Activated effector memory CD4-positive, alpha-beta T cell treated with anti-CD3 and anti-CD28 coated beads, Interleukin-2, amount 50 U/mL, for 16 hours (primary cell): ENCODE results near the gene ASPN.

ENCODE experiments used
- DNase-seq: peaks from one replicate; pipeline ENCODE4 v3.0.0-alpha.2; 2020

Gene ASPN

GRCh38 chr9:92503156-92503555, 20.9 kb upstream of the ASPN start:
- no peak for DNase-seq

GRCh38 chr9:92501671-92502393, 19.5 kb upstream of the ASPN start:
- DNase-seq: no peak

GRCh38 chr9:92500725-92501124, 18.4 kb upstream of the ASPN start:
- no peak for DNase-seq

- DNase-seq: no peak
Observed at GRCh38 chr9:92499701-92500100, 17.4 kb upstream of the ASPN start.

- DNase-seq: no peak
Observed at GRCh38 chr9:92496396-92497176, 14.3 kb upstream of the ASPN start.

- no peak for DNase-seq
Observed at GRCh38 chr9:92494856-92495255, 12.6 kb upstream of the ASPN start.

GRCh38 chr9:92493749-92494387, 11.6 kb upstream of the ASPN start:
- no peak for DNase-seq

GRCh38 chr9:92492781-92493401, 10.6 kb upstream of the ASPN start:
- no peak for DNase-seq

- no peak for DNase-seq
Observed at GRCh38 chr9:92488681-92489550, 6.6 kb upstream of the ASPN start.

- DNase-seq: no peak
Observed at GRCh38 chr9:92486371-92486770, 4.1 kb upstream of the ASPN start.

GRCh38 chr9:92484563-92484962, 2.3 kb upstream of the ASPN start:
- DNase-seq: no peak

- no peak for DNase-seq
Observed at GRCh38 chr9:92483627-92484545, 1.6 kb upstream of the ASPN start.

GRCh38 chr9:92482805-92483204, 499 bp upstream of the ASPN start:
- no peak for DNase-seq

GRCh38 chr9:92480986-92481633, 1.2 kb downstream of the ASPN start:
- no peak for DNase-seq

GRCh38 chr9:92480291-92480771, 2.0 kb downstream of the ASPN start:
- no peak for DNase-seq

GRCh38 chr9:92479346-92479745, 3.0 kb downstream of the ASPN start:
- DNase-seq: no peak

- no peak for DNase-seq
Observed at GRCh38 chr9:92478783-92479182, 3.5 kb downstream of the ASPN start.

GRCh38 chr9:92476962-92477361, 5.3 kb downstream of the ASPN start:
- DNase-seq: no peak

GRCh38 chr9:92474587-92474986, 7.7 kb downstream of the ASPN start:
- DNase-seq: no peak

GRCh38 chr9:92468206-92468605, 14.1 kb downstream of the ASPN start:
- DNase-seq: no peak

GRCh38 chr9:92467511-92467910, 14.8 kb downstream of the ASPN start:
- no peak for DNase-seq
